HEK293 (cell line): ENCODE measurements around the gene TUBG1.

Experiments
- CTCF ChIP-seq: fragments of 450-650 bp; formaldehyde crosslinking; IDR thresholded peaks from 2 replicates; pipeline ENCODE4 v1.5.1; 2016; ENCODE audit warnings: missing biosample characterization, missing genetic modification characterization
- REPIN1 ChIP-seq: fragments of 450-650 bp; formaldehyde crosslinking; IDR thresholded peaks from 2 replicates; pipeline ENCODE4 v1.5.1; 2017; ENCODE audit warnings: missing biosample characterization, missing genetic modification characterization, low read depth
- SETDB1 ChIP-seq: IDR thresholded peaks from one replicate; pipeline ENCODE4 v1.6.1; 2017; ENCODE audit warnings: mild to moderate bottlenecking, low read length, moderate library complexity, mixed read lengths; ENCODE audit not compliant: insufficient read length
- TCF7L2 ChIP-seq: IDR thresholded peaks from 2 replicates; pipeline ENCODE4 v1.6.1; 2011; ENCODE audit warnings: low read depth, mild to moderate bottlenecking, inconsistent platforms, low read length, moderate library complexity, borderline replicate concordance
- ZNF266 ChIP-seq: fragments of 450-650 bp; formaldehyde crosslinking; IDR thresholded peaks from 2 replicates; pipeline ENCODE4 v1.5.1; 2016; ENCODE audit warnings: missing biosample characterization, missing genetic modification characterization, low read depth
- ZNF48 ChIP-seq: fragments of 450-650 bp; formaldehyde crosslinking; IDR thresholded peaks from 2 replicates; pipeline ENCODE4 v1.5.1; 2016; ENCODE audit warnings: missing biosample characterization, missing genetic modification characterization
- ZNF747 ChIP-seq: fragments of 450-650 bp; formaldehyde crosslinking; IDR thresholded peaks from 2 replicates; pipeline ENCODE4 v1.5.1; 2016; ENCODE audit warnings: missing biosample characterization, missing genetic modification characterization

- TF ChIP-seq CTCF (no peak), ZNF747 (tag by site-specific recombination) (no peak), SETDB1 (no peak), TCF7L2 (no peak), ZNF266 (no peak), ZNF48 (tag by site-specific recombination) (no peak), REPIN1 (tag by site-specific recombination) (no peak)
These were observed 36.4 kb upstream of the TUBG1 start for GRCh38 chr17:42573095-42573494.
